Measurements from ENCODE around the gene RBMS1. TPM values are rescaled to one million over a fixed set of nuclear protein-coding genes. Genes with fewer than 3 reads are reported as not detected.
A peak's percentile ranks its signal among the peaks of the same experiment; 100 is the strongest.

The RBMS1 gene
- total RNA-seq, 2 donors from 2014 or later: 18.8 to 22.8 TPM

DNA sequence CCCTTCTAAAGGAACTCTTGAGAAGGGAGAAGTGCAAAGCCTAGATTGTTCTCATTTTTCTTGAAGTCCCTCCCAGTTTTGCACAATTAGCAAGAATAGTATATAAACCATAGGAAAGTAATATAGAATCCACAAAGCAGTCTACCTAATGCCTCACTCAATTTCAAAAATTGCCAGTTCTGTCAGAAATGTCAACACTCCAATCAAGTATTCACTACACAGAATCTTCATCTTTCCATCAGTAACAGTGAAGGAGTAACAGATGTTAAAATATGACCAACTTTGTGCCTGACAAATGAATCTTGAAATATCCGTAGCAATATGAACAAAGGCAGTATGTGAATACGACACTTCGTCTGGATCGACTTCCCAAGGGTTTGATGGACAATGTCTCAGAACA is 56.3 kb downstream of the RBMS1 start:
- DNase-seq (ENCODE audit: low spot score): no peak
- Histone ChIP-seq H3K27me3 (replicated peaks; ENCODE audit: insufficient read depth) (no peaks in the 10 kb centered on the region), H3K36me3 (no peaks in the 10 kb centered on the region), H3K4me1 (replicated peaks) (no peaks in the 10 kb centered on the region), H3K9me3 (no peaks in the 10 kb centered on the region), H3K4me3 (no peak overlapping the region), H3K27ac (no peak overlapping the region)
- WGBS: 98% methylated on average over 4 of the region's 4 CpGs
- intact Hi-C loops (cut with DNase I): no loop called here
- TF ChIP-seq POLR2AphosphoS5 (IDR thresholded peaks at IDR 0.05): no peak
- TF ChIP-seq, protein P1, sequence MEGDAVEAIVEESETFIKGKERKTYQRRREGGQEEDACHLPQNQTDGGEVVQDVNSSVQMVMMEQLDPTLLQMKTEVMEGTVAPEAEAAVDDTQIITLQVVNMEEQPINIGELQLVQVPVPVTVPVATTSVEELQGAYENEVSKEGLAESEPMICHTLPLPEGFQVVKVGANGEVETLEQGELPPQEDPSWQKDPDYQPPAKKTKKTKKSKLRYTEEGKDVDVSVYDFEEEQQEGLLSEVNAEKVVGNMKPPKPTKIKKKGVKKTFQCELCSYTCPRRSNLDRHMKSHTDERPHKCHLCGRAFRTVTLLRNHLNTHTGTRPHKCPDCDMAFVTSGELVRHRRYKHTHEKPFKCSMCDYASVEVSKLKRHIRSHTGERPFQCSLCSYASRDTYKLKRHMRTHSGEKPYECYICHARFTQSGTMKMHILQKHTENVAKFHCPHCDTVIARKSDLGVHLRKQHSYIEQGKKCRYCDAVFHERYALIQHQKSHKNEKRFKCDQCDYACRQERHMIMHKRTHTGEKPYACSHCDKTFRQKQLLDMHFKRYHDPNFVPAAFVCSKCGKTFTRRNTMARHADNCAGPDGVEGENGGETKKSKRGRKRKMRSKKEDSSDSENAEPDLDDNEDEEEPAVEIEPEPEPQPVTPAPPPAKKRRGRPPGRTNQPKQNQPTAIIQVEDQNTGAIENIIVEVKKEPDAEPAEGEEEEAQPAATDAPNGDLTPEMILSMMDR (IDR thresholded peaks at IDR 0.05): no peak
- TF ChIP-seq POLR2A (IDR thresholded peaks at IDR 0.05): no peak

DNA sequence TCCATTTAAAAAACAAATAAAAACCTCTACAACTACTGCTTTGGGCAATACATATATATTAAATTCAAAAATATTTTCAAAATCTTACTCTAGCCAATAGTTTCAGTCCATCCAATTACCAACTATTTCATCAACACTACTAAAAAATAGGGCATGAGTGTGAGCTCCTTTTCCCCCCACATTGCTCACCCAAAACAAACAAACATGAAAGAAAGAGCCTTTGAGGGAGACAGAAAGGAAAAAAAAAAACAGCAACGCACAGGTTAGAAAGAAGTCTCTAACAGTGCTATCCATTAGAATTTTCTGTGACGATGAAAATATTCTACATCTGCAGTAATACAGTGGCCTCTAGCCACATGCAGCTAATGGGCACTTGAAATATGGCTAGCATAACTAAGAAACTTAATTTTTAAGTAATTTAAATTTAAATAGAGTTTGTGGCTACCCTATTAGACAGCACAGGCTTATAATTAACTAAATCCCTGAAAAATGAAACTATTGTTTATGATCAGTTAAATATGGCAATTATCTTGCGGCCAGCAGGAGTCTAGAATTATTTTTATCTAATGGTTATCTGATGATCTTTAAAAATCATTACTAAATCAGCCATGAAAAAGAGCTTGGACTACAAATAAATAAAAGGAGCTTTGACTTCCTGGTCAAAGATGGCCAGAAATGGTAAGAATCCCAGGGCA is 59.2 kb downstream of the RBMS1 start:
- TF ChIP-seq, protein P1 (IDR thresholded peaks at IDR 0.05): no peak
- TF ChIP-seq POLR2AphosphoS5 (IDR thresholded peaks at IDR 0.05): no peak
- no peak for TF ChIP-seq POLR2A (IDR thresholded peaks at IDR 0.05)
- Histone ChIP-seq H3K27me3 (replicated peaks; ENCODE audit: insufficient read depth) (no peaks in the 10 kb centered on the region), H3K27ac (no peak overlapping the region), H3K4me1 (replicated peaks) (no peaks in the 10 kb centered on the region), H3K36me3 (no peaks in the 10 kb centered on the region), H3K9me3 (no peaks in the 10 kb centered on the region), H3K4me3 (no peak overlapping the region)
- intact Hi-C loops (cut with DNase I): no loop called here
- DNase-seq (ENCODE audit: low spot score): no peak
- WGBS: 30% methylated on average over 3 of the region's 3 CpGs

DNA sequence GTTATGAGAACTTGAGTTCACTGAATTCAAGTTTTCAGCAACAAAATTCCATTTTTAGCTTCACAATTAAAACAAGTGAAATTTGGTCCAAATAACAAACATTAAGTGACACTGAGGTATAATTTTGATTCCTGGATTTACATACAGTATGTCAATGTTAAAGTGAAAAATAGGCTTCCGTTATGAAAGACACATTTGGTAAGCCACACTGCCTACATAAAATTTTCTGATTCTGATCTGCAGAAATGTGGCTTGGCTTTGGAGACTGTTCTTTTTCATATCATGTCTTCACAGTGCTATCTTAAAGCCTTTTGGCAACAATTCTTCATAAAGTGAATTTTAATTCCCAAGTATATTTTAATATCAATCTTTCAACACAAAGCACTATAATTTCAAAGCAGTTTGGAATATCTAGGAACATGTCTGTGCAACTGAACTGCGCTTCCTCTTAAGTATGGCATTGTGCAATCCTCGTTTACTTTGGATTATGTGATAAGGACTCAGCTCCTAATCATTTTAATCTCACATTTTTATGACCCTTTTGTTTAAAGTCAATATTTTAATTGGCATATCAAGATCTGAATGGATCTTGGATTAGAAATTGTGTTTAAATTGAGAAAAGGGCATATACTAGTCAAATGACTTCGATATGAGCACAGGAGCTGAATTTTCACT is 60.0 kb downstream of the RBMS1 start:
- 23% methylated on average over 4 of the region's 4 CpGs for WGBS
- Histone ChIP-seq H3K9me3 (no peaks in the 10 kb centered on the region), H3K36me3 (no peaks in the 10 kb centered on the region), H3K4me1 (replicated peaks) (no peaks in the 10 kb centered on the region), H3K27me3 (replicated peaks; ENCODE audit: insufficient read depth) (no peaks in the 10 kb centered on the region), H3K4me3 (no peak overlapping the region), H3K27ac (no peak overlapping the region)
- intact Hi-C loops (cut with DNase I): no loop called here
- TF ChIP-seq POLR2A (IDR thresholded peaks at IDR 0.05) (no peak), POLR2AphosphoS5 (IDR thresholded peaks at IDR 0.05) (peak; percentile 73)
- TF ChIP-seq, protein P1 (IDR thresholded peaks at IDR 0.05): no peak
- DNase-seq (ENCODE audit: low spot score): peak; percentile 33

DNA sequence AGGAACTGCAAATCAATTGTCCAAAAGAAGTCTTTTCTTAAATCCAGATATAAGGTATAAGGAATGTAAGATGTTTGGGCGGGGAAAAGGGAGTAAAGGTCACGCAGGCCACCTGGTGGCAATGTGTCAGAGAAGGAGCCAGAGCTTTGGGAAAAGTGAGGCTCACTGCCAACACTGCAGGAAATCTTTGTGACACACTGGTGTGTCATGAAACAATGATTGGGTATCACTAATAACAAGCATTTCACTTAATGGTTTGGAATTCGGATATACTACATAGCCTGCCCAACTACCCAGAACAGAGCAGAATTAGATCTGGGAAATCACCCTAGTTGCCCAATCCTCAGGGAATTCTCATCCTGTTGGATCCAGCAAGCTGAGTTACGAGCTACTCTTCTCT is 61.0 kb downstream of the RBMS1 start:
- DNase-seq (ENCODE audit: low spot score): no peak
- intact Hi-C loops (cut with DNase I): no loop called here
- no peaks in the 10 kb centered on the region for H3K4me1 ChIP-seq (replicated peaks)

More for the DNA sequence above, 61.0 kb downstream of the RBMS1 start:
- Histone ChIP-seq H3K27ac (no peak overlapping the region), H3K9me3 (no peaks in the 10 kb centered on the region), H3K27me3 (replicated peaks; ENCODE audit: insufficient read depth) (no peaks in the 10 kb centered on the region), H3K4me3 (no peak overlapping the region), H3K36me3 (no peaks in the 10 kb centered on the region)
- TF ChIP-seq POLR2AphosphoS5 (IDR thresholded peaks at IDR 0.05) (no peak), POLR2A (IDR thresholded peaks at IDR 0.05) (no peak)
- TF ChIP-seq, protein P1 (IDR thresholded peaks at IDR 0.05): no peak
- WGBS: 89% methylated on average over 4 of the region's 4 CpGs
